ENCODE measurements around the gene JSRP1. TPM values are rescaled to one million over a fixed set of nuclear protein-coding genes. Genes with fewer than 3 reads are reported as not detected.

Gene JSRP1
- total RNA-seq, 2 experiments from 2014 or later = 1.5 to 15.9 TPM

DNA sequence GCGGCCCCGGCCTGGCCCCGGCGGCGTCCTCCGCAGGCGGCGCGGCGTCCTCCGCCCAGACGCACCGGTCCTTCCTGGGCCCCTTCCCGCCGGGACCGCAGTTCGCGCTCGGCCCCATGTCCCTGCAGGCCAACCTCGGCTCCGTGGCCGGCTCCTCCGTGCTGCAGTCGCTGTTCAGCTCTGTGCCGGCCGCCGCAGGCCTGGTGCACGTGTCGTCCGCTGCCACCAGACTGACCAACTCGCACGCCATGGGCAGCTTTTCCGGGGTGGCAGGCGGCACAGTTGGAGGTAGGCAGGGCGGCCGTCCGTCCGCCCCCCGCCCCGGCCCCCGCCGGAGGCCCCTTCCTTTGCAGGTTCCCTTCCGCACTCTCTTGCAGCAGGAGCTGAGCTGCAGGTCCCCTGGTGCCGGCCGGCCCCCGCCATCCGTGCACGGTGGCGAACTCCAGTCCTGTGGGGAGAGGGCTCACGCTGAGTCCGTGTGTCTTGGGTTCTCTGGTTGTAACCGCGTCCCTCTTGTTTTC lies 29.3 kb downstream of the JSRP1 start:
- H4K20me1 ChIP-seq (ENCODE audit: insufficient read depth, low read length) = no peaks in the 10 kb centered on the region
- H3K27ac ChIP-seq (ENCODE audit: low read depth, low read length, poor library complexity, severe bottlenecking) = peak overlapping the region; percentile 94
- H3K4me1 ChIP-seq (ENCODE audit: insufficient read depth, low read length, poor library complexity, severe bottlenecking) = peaks cover 61% of the 10 kb centered on the region
- POLR2A ChIA-PET = no interaction called here
- no peak for DNase-seq (ENCODE audit: low spot score)
- CTCF ChIA-PET (ENCODE audit: unreplicated experiment) = no interaction called here
- BruUV-seq (replicated peaks) = no TSS peak
- peak overlapping the region; percentile 74 for H3K4me2 ChIP-seq (ENCODE audit: low read length)
- no peaks in the 10 kb centered on the region for H3K9me2 ChIP-seq (ENCODE audit: insufficient read depth, low read length)
- H3K79me2 ChIP-seq (ENCODE audit: insufficient read depth, low read depth, low read length) = peaks cover 10% of the 10 kb centered on the region; the same call in 1 of the 2 replicates
- no peak for TF ChIP-seq EZH2phosphoT487 (IDR thresholded peaks at IDR 0.05; ENCODE audit: borderline replicate concordance, low read depth, low read length)
- TF ChIP-seq, protein P1, sequence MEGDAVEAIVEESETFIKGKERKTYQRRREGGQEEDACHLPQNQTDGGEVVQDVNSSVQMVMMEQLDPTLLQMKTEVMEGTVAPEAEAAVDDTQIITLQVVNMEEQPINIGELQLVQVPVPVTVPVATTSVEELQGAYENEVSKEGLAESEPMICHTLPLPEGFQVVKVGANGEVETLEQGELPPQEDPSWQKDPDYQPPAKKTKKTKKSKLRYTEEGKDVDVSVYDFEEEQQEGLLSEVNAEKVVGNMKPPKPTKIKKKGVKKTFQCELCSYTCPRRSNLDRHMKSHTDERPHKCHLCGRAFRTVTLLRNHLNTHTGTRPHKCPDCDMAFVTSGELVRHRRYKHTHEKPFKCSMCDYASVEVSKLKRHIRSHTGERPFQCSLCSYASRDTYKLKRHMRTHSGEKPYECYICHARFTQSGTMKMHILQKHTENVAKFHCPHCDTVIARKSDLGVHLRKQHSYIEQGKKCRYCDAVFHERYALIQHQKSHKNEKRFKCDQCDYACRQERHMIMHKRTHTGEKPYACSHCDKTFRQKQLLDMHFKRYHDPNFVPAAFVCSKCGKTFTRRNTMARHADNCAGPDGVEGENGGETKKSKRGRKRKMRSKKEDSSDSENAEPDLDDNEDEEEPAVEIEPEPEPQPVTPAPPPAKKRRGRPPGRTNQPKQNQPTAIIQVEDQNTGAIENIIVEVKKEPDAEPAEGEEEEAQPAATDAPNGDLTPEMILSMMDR (conservative IDR thresholded peaks at IDR 0.05; ENCODE audit: low read length) = no peak
- H3K9me3 ChIP-seq (ENCODE audit: low read length) = no peaks in the 10 kb centered on the region
- H2AFZ ChIP-seq (ENCODE audit: low read length) = no peak overlapping the region
- peaks cover 78% of the 10 kb centered on the region for H3K36me3 ChIP-seq (ENCODE audit: insufficient read depth, low read length)
- peak overlapping the region; percentile 47 for H3K4me3 ChIP-seq (ENCODE audit: low read depth, low read length, poor library complexity, severe bottlenecking)
- intact Hi-C loops (cut with micrococcal nuclease; ENCODE audit: unreplicated experiment) = loop anchor here (2.0 kb wide), 1 partner anchor 70 kb away; no protein-coding TSS in a partner anchor

DNA sequence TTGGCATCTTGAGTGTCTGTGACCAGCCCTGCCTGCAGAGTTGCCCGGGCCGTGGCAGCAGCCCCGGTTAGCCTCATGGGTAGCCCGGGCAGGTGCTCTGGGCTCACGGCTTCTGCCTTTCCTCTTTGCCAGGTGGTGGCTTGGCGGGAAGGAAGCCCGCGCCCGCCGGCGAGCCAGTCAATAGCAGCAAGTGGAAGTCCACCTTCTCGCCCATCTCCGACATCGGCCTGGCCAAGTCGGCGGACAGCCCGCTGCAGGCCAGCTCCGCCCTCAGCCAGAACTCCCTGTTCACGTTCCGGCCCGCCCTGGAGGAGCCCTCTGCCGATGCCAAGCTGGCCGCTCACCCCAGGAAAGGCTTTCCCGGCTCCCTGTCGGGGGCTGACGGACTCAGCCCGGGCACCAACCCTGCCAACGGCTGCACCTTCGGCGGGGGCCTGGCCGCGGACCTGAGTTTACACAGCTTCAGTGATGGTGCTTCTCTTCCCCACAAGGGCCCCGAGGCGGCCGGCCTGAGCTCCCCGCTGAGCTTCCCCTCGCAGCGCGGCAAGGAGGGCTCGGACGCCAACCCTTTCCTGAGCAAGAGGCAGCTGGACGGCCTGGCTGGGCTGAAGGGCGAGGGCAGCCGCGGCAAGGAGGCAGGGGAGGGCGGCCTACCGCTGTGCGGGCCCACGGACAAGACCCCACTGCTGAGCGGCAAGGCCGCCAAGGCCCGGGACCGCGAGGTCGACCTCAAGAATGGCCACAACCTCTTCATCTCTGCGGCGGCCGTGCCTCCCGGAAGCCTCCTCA lies 30.0 kb downstream of the JSRP1 start:
- Histone ChIP-seq H3K4me3 (ENCODE audit: low read depth, low read length, poor library complexity, severe bottlenecking) (no peak overlapping the region), H3K4me1 (ENCODE audit: insufficient read depth, low read length, poor library complexity, severe bottlenecking) (peaks cover 55% of the 10 kb centered on the region), H3K4me2 (ENCODE audit: low read length) (no peak overlapping the region), H3K79me2 (ENCODE audit: insufficient read depth, low read depth, low read length) (peaks cover 10% of the 10 kb centered on the region; the same call in 1 of the 2 replicates), H3K27ac (ENCODE audit: low read depth, low read length, poor library complexity, severe bottlenecking) (no peak overlapping the region), H3K36me3 (ENCODE audit: insufficient read depth, low read length) (peaks cover 72% of the 10 kb centered on the region), H3K9me2 (ENCODE audit: insufficient read depth, low read length) (no peaks in the 10 kb centered on the region), H3K9me3 (ENCODE audit: low read length) (no peaks in the 10 kb centered on the region), H4K20me1 (ENCODE audit: insufficient read depth, low read length) (no peaks in the 10 kb centered on the region), H2AFZ (ENCODE audit: low read length) (no peak overlapping the region)
- BruUV-seq (replicated peaks) = no TSS peak
- ChIA-PET POLR2A (no interaction called here), CTCF (ENCODE audit: unreplicated experiment) (no interaction called here)
- TF ChIP-seq EZH2phosphoT487 (IDR thresholded peaks at IDR 0.05; ENCODE audit: borderline replicate concordance, low read depth, low read length) = no peak
- no peak for DNase-seq (ENCODE audit: low spot score)
- intact Hi-C loops (cut with micrococcal nuclease; ENCODE audit: unreplicated experiment) = loop anchor here (2.0 kb wide), 1 partner anchor 69 kb away; no protein-coding TSS in a partner anchor

DNA sequence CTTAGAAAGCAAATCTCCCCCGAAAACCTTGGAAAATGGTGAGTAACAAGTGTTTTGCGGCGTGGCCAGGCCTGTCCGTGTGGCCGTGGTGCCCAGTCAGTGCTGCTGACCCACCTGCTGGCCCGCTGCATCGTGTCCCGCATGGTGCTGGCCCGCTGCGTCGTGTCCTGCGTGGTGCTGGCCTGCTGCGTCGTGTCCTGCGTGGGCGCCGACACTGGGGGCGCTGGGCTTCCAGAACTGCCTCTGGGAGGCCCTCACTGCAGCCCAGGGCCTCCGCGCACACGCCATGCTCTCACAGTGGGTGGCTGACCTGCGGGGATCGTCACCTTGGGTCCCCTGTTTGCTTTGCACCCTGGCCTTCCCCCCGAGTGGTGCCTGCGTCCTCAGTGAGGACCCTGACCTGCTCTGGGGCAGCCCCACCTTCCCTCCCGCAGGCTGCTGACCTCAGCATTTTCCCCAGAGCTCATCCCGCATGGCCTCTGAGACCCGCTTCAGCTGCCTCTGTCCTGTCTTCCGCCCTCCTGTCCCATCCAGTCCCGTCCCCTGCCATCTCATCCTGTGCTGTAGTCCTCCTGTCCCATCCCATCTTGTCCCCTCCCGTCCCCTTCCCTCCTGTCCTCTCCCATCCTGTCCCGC lies 30.7 kb downstream of the JSRP1 start:
- no peak overlapping the region for H3K27ac ChIP-seq (ENCODE audit: low read depth, low read length, poor library complexity, severe bottlenecking)
- ChIA-PET POLR2A (no interaction called here), CTCF (ENCODE audit: unreplicated experiment) (no interaction called here)
- H3K9me2 ChIP-seq (ENCODE audit: insufficient read depth, low read length) = no peaks in the 10 kb centered on the region
- no peak overlapping the region for H3K4me3 ChIP-seq (ENCODE audit: low read depth, low read length, poor library complexity, severe bottlenecking)
- H3K9me3 ChIP-seq (ENCODE audit: low read length) = no peaks in the 10 kb centered on the region
- no peaks in the 10 kb centered on the region for H4K20me1 ChIP-seq (ENCODE audit: insufficient read depth, low read length)
- H3K36me3 ChIP-seq (ENCODE audit: insufficient read depth, low read length) = peaks cover 66% of the 10 kb centered on the region
- no peak for DNase-seq (ENCODE audit: low spot score)
- intact Hi-C loops (cut with micrococcal nuclease; ENCODE audit: unreplicated experiment) = loop anchor here (2.0 kb wide), 1 partner anchor 69 kb away; no protein-coding TSS in a partner anchor
- H3K79me2 ChIP-seq (ENCODE audit: insufficient read depth, low read depth, low read length) = peaks cover 10% of the 10 kb centered on the region; the same call in 1 of the 2 replicates
- peaks cover 61% of the 10 kb centered on the region for H3K4me1 ChIP-seq (ENCODE audit: insufficient read depth, low read length, poor library complexity, severe bottlenecking)
- H3K4me2 ChIP-seq (ENCODE audit: low read length) = no peak overlapping the region
- BruUV-seq (replicated peaks) = no TSS peak
- no peak overlapping the region for H2AFZ ChIP-seq (ENCODE audit: low read length)
- TF ChIP-seq, protein P1 (conservative IDR thresholded peaks at IDR 0.05; ENCODE audit: low read length) = no peak
- TF ChIP-seq EZH2phosphoT487 (IDR thresholded peaks at IDR 0.05; ENCODE audit: borderline replicate concordance, low read depth, low read length) = no peak
